ENCODE data around the gene MFSD6L. TPM values are rescaled to one million over a fixed set of nuclear protein-coding genes. Genes with fewer than 3 reads are reported as not detected.

The MFSD6L gene
- total and polyA plus RNA-seq, 10 of the 15 experiments (the other 5 are each of a cell fraction or from before 2014, with no cell fraction given) = 0.39 to 3.1 (median 1.1) TPM

DNA sequence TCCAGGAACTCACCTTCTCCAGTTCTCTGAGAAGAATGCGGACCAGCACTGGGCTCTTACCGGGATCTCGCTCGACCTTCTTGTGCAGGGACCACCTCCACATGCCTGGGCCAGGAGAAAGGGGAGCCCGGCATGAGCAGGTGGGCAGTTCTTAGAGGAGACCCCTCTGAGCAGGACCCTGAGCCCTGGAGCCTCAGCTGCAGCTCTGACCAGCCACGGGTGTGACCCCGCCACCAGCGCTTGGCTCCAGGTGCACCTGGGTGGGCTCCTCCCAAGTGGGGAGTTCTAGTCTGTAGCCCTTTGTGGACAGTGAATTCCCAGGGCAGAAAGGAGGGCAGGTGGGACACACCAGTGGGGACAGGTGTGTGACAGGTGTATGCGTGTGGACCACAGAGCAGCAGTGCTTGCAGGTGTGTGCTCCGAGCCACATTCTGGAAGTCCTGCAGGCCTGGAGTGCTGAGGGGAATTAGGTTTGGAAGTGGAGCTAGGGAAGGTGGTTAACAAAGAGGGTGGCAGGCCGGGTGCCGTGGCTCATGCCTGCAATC is 39.5 kb upstream of the MFSD6L start:
- BruUV-seq (replicated peaks) = no TSS peak
- ChIA-PET SMC1A (ENCODE audit: uncharacterized antibody, unreplicated experiment) (interaction anchor here (1.2 kb wide), 1 partner anchor 29 kb away, joined by 3 read pairs; the partner anchor contains the start of gene PIK3R6), RAD21 (ENCODE audit: unreplicated experiment) (no interaction called here), CTCF (no interaction called here), POLR2A (no interaction called here)
- H3K4me1 ChIP-seq (ENCODE audit: control insufficient read depth, insufficient read depth, low read length) = peaks cover 4% of the 10 kb centered on the region; the same call in 1 of the 2 replicates
- in situ Hi-C loops (cut with MboI) (no loop called here), intact Hi-C loops (cut with micrococcal nuclease; ENCODE audit: unreplicated experiment) (no loop called here)
- FAIRE-seq (no peak), DNase-seq (ENCODE audit: low read depth, low spot score) (no peak), ATAC-seq (no peak)
- H3K36me3 ChIP-seq (ENCODE audit: control insufficient read depth in 2 of 2, insufficient read depth in 2 of 2, low read length in 1 of 2) = peaks cover 47 to 79% of the 10 kb centered on the region in 2 experiments
- 98% methylated on average over 12 of the region's 12 CpGs for WGBS (ENCODE audit: insufficient coverage, insufficient replicate concordance, low lambda C conversion rate, missing lambda C conversion rate)
- H3K4me3 ChIP-seq = no peak overlapping the region
- no peak overlapping the region for H2AFZ ChIP-seq (ENCODE audit: control insufficient read depth, low read depth, low read length)
- TF ChIP-seq POLR2AphosphoS2 (IDR thresholded peaks at IDR 0.05; ENCODE audit: low read depth, low read length) (no peak), POU2F2 (IDR thresholded peaks at IDR 0.05; ENCODE audit: borderline replicate concordance, low read depth, low read length) (no peak), NR2C1 (IDR thresholded peaks at IDR 0.05) (no peak), SUPT20H (IDR thresholded peaks at IDR 0.05; ENCODE audit: borderline replicate concordance, control insufficient read depth, low read depth, low read length) (no peak), FOS (IDR thresholded peaks at IDR 0.05; ENCODE audit: borderline replicate concordance, extremely low read depth, insufficient read length) (no peak), BMI1 (IDR thresholded peaks at IDR 0.05; ENCODE audit: borderline replicate concordance) (no peak), MEF2A (IDR thresholded peaks at IDR 0.05; ENCODE audit: insufficient read depth, low read depth, low read length) (no peak), ZNF207 (IDR thresholded peaks at IDR 0.05; ENCODE audit: borderline replicate concordance) (no peak), HCFC1 (IDR thresholded peaks at IDR 0.05; ENCODE audit: low read length) (no peak), TAF1 (IDR thresholded peaks at IDR 0.05; ENCODE audit: borderline replicate concordance, low read depth, low read length) (no peak), ZNF274 (IDR thresholded peaks at IDR 0.05; ENCODE audit: insufficient read depth, insufficient read length) (no peak), YY1 (IDR thresholded peaks at IDR 0.05; ENCODE audit: low read depth, low read length) (no peak), BCL11A (IDR thresholded peaks at IDR 0.05; ENCODE audit: low read depth, low read length) (no peak), GATAD2B (conservative IDR thresholded peaks at IDR 0.05; ENCODE audit: low read depth) (no peak), SPI1 (IDR thresholded peaks at IDR 0.05; ENCODE audit: borderline replicate concordance, insufficient read depth, low read depth, low read length) (no peak), ATF7 (IDR thresholded peaks at IDR 0.05; ENCODE audit: low read depth) (no peak), ZNF24 (IDR thresholded peaks at IDR 0.05) (no peak), ETV6 (conservative IDR thresholded peaks at IDR 0.05 in 1 of 2, IDR thresholded peaks at IDR 0.05 in 1 of 2; ENCODE audit: borderline replicate concordance in 1 of 2, low read depth in 1 of 2) (no peak)
- no peaks in the 10 kb centered on the region for H3K27me3 ChIP-seq (replicated peaks in 1 of 2; ENCODE audit: control insufficient read depth in 2 of 2, insufficient read depth in 2 of 2, low read length in 1 of 2)
- H3K9me3 ChIP-seq (replicated peaks; ENCODE audit: control insufficient read depth, insufficient read depth, low read length) = no peaks in the 10 kb centered on the region
- H3K4me2 ChIP-seq (ENCODE audit: control insufficient read depth, insufficient read depth) = no peak overlapping the region
- no peaks in the 10 kb centered on the region; the same call in 1 of the 2 replicates for H4K20me1 ChIP-seq (ENCODE audit: control insufficient read depth, insufficient read depth)
- no peak overlapping the region for H3K9ac ChIP-seq (ENCODE audit: control insufficient read depth, insufficient read depth, low read length)
- no peak overlapping the region for H3K27ac ChIP-seq (ENCODE audit: control insufficient read depth, insufficient read depth)
- H3K79me2 ChIP-seq (ENCODE audit: control insufficient read depth, insufficient read depth, low read length) = peaks cover 5% of the 10 kb centered on the region
